H54 (cell line): Measurements from ENCODE around the gene GRID1.

Experiments
- DNase-seq: peaks from one replicate; pipeline ENCODE4 v3.0.0; 2011; ENCODE audit warnings: low spot score, mixed read lengths; ENCODE audit not compliant: insufficient read length
- FAIRE-seq: peaks from 3 replicates; lab custom pipeline; 2011; peaks lifted over from hg19 to GRCh38; lab: Jason Lieb, UNC
- POLR2A ChIP-seq: IDR thresholded peaks from 2 replicates; pipeline ENCODE4 v1.6.1; 2011; ENCODE audit warnings: low read depth, mild to moderate bottlenecking, low read length

Gene GRID1

DNA sequence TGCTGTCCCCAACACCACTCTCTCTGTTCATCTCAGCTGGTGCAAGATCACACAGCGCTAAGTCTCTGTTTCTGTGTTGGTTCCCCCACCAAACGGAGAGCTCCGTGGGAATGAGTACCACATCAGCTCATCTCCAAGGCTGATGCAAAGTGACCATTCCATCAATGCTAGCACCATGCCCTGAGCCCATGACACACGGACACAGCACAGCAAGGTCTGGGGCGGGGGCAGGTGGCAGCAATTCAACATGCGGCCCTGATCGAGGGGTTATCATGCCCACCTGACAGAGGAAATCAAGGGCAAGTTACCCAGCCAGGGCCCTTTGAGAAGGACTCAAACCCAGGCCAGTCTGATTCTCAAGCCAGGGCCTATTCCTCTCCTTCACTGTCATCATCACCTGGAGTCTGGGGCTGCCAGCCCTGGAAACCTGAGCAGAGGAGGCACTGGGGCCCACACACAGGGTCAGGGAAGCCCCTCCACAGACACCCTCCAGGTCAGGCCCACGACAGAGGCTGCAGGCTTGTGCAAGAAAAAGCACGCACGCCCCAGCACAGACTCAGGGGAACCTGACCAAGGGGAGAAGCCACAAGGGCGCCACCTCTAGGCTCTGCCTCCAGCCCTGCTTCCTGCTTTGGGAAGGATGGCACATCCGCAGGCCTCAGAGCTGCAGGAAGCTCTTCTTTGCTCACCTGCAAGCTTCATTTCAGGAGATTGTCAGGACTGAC, 74.8 kb downstream of the GRID1 start:
- no peak for TF ChIP-seq POLR2A
- FAIRE-seq (no peak), DNase-seq (no peak)

DNA sequence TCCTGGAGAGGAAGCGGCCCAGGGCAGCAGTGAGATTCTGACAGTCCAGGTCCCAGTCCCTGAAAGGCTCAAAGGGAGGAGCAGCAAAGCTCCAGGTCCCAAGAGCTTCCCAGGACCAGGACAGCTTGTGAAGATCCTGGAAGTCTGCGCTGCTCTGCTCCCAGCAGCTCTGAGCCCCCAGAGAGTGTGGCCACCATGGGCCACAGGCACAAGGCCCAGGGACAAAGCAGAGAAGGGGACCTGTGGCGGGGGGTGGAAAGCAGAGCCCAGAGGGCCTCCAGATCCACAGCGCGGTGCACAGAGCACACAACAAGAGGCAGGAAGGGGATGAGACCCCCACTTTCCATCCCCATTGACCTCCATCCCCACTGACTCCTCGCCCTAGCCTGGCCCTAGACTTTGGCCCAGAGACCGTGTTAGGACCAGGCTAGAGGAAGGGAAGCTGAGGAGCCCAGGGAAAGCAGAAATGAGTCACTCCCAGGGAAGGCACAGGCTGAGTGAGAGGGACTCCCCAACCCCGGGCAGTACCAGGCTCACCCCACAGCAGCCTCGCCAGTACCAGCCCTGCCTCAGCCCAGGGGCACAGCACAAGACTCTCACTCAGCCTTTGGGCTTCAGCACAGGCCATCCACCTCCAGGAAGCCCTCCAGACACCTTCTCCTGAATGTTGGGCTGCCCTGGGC, 75.5 kb downstream of the GRID1 start:
- no peak for TF ChIP-seq POLR2A
- no peak for DNase-seq
- no peak for FAIRE-seq

DNA sequence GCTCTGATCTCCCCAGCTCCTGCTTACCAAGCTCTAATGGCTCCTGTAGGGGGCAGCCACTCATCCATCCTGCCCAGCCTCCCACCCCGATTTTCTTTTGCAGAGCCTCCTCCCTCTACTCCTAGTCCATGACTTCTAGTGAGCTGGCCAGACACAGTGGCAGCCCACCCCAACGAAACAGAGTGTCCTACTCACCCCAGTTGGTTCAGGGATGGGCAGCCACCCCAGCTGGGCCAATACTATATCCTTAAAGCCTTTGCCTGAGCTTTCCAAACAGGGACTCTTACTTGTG, 77.1 kb downstream of the GRID1 start:
- no peak for TF ChIP-seq POLR2A
- no peak for DNase-seq
- no peak for FAIRE-seq

DNA sequence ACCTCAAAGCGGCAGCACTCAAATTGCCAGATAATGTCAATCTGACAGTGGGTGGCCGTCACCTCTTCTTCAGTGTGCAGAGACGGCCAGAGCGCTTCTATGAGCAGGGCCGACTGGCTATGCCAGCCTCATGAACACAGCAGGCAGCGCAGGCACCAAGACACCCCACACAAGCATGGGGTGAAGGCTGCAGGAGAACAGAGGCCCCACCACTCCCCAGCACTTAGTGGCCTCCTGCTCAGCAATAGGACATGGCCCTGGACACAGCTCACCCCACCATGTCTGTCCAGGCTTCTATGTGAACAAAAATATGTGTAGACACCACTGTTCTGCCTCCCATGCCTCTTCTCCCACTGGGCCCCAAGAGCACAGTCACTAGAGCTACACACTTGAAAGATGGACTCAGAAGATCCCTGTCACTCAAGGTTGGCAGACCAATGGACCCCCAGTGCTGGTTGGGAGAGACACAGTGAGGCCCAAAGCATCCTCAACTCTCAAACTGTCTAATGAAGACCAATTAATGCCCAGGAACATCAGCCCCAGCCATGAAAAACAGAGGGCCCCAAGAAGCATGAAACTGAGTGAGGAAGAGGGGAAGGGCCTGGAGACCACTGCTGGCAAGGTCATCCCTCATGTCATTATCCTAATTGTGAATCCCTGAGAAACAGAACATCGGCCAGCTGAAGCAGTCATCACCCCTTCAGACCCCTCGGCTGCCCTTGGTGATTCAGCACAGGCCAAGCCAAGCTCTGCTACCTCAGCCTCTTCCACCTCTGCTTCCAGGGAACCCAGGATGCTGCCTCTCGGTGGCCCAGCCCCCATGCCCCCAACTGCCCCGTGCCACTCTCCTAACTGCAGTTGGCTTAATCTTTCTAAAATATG, 77.7 kb downstream of the GRID1 start:
- DNase-seq, result no peak
- no peak for FAIRE-seq
- no peak for TF ChIP-seq POLR2A

DNA sequence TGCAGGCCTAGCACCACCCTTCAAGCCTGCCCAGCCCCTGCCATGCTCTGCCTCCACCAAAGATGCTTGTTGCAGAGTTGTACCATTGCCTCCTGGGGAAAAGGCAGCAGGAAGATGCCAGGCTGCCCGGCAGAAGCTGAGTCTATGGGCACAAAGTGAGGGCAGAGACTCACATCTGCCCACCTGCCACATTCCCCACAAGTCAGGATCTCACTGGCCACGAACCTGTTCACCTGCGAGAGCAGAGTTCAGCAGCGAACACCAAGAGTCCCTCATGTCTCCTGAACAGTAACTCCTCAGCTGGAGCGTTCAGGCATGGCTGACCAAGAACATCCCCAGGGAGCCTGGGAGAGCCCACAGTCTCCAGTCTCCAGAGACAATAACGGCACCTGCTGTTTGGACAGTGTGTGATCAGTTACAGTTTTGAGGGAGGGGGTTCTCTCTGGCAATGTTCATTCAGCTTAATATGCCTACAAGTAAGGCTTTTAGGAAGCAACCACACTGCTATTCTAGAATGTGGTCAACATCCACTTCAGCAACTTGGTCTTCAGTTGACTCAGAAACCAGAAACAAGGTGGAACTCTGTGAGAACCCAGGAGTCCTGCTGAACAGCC, 78.5 kb downstream of the GRID1 start:
- no peak for TF ChIP-seq POLR2A
- DNase-seq (no peak), FAIRE-seq (no peak)

DNA sequence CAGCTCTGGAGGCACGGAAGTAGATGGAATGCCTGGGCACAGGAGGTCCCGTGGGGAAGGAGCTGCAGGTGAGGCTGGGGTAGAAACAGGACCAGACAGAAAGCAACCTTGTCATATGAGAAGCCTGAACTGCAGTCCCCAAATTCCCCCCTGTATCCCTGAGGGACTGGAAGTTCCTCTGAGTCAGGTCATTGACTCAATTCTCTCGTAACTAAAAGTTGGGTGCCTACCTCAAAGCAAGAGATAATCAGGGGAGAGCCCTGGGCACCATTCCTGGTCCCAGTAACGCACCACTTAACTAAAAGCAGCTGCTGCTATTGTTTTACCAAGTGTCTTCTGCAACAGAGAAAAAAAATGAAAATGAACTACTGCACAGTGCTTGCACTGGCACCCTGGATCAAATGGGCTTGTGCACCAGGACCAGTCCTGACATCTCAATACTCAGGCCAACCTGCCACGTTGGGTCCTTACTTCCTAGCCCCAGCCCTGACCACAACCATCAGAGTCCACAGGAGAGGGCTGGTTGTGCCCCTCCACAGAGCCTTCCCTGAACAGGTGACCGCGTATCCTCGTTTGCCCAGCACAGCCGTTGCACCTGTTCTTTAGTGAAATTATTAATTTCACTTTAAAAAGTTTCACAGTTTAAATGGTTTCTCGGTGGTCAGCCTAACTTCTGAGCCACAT, 79.3 kb downstream of the GRID1 start:
- no peak for DNase-seq
- no peak for TF ChIP-seq POLR2A
- FAIRE-seq, result no peak

DNA sequence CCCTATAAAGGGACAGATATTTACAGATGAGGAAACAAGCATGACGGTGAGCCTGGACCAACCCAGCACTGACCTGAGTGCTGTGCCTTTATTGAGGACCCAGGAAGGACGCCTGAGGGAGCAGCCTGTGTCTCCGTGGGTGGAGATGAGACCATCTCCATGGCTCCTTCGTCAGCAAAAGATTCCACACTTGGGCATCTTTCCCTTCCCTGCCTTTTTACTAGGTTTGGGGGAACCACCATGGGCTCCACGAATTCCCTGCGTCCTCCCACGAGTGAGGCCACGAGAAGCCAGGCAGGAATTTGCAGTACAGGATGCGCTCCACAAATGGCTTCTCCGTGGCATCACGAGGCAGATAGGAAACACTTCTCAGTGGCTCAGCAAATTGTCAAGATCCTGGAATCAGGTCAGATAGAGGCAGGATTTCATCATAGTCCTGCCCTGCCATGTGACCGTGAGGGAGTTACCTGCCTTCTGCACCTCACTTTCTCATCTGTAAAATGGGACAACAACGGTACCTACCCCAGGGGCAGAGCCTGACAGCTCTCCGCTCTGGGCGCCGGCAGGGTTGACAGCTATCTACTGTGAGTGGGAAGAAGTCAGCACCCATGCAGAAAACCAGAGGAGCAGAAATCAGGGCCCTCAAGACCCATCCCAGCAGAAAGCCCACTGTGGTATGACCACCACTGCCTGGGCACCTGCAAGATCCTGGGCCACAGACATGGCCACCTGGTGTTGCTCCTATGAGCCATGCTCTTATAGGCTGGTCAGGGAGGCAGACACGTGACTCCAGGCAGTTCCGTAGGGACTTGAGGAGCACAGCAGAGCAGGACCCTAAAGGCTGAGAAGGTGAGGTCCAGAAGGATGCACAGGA, 80.1 kb downstream of the GRID1 start:
- DNase-seq (no peak), FAIRE-seq (no peak)
- no peak for TF ChIP-seq POLR2A

DNA sequence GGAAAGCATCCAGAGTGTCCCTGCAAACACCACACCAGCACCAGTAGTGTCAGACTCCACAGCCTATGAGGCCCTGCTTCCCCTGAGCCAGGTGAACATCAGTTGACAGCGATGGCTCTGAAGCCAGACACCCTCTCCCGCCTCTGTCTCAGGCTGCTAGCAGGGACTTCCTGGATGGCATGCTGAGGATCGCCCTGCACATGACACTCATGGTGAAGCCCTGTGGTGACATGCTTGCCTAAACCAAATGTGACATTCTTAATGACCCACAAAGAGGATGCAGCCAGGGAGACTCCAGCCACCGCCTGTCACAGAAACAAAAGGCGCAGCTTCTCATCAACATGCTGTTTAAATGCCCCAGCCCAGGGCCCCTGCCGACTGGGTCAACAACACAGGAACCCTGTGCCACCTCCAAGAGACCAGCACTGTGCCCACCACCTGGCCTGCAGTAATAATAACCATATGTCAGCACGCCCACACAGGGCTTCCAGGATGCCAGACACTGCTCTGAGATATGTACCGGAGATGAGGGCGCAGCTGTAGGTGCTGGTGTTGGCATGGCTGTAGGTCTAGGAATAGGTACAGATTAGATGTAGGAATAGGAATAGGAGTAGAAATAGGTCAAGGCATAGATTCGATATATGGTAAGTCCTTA, 81.3 kb downstream of the GRID1 start:
- FAIRE-seq (no peak), DNase-seq (no peak)

DNA sequence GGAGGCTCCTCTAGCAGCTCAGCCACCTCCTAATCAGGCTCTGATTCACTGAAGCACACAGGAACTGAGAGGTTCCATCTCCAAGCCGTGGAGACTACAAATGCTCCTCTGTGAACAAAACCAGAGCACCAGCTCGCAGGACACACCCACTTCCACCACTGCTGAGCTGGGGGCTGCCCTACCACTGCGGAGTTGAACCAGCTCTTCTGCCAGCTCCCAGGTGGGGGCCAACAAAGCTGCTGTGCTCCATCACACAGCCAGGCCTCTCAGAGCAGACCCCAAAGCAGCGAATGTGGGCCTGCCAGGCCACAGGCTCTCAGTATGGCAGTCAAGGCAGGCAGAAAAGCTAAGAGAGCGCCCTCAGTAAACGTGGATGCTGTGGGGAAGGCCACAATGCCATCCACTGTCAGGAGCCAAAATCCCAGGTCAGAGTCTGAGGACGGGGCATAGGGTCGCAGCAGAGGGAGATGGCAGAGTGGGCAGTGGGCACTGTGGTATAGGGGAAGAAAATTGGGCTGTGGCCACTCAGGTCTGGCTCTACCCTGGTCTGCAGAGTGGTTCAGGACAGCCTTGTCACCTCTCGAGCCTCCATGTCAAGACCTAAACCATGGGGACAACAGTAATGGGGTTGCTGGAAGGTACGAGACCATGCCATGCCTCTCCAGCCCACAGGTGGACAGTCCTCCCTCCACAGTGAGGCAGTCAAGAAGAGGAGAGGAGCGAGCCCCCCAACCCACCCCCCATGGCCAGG, 82.1 kb downstream of the GRID1 start:
- no peak for FAIRE-seq
- no peak for TF ChIP-seq POLR2A
- no peak for DNase-seq

More for the DNA sequence above, 81.3 kb downstream of the GRID1 start:
- TF ChIP-seq POLR2A, result no peak

DNA sequence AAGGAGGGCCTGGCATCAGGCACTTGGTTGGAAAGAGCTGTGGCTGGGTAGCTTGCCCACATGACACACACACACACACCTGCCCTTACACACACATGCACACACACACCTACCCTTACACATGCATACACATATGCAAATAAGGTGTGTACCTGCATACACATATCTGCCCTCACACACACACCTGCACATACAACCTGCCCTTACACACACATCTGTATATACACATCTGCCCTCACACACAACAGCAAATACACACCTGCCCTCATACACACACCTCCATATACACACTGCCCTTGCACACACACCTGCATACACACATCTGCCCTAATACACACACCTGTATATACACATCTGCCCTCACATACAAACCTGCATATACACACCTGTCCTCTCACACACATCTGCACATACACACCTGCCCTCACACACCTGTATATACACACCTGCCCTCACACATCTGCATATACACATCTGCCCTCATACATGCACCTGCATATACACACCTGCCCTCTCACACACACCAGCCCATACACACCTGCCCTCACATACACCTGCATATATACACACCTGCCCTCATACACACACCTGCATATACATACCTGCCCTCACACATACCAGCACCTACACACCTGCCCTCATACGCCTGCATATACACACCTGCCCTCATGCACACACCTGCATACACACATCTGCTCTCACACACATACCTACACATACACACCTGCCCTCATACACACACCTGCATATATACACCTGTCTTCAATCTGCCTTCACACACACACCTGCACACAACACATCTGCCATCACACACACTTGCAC, 82.9 kb downstream of the GRID1 start:
- FAIRE-seq, result no peak
- no peak for TF ChIP-seq POLR2A
- DNase-seq, result no peak
